OCI-LY1 (cell line): ENCODE data around the gene EDEM2.
"Not testable (repeated sequence)": the region's sequence is repeated elsewhere in the genome, so short reads cannot be mapped to it uniquely, and the experiment has no call there.

Experiments
- H2AFZ ChIP-seq: fragments of 200-600 bp; sonication (generic), shearing (Covaris generic); 2 replicates; pipeline ENCODE4 v1.6.0; 2014; ENCODE audit warnings: antibody characterized with exemption, mild to moderate bottlenecking, low read length
- H3F3A ChIP-seq: fragments of 200-600 bp; sonication (generic), shearing (Covaris generic); 2 replicates; pipeline ENCODE4 v1.6.0; 2014; ENCODE audit warnings: mild to moderate bottlenecking, antibody characterized with exemption, low read length, moderate library complexity; ENCODE audit not compliant: insufficient read depth
- H3K27ac ChIP-seq: fragments of 200-600 bp; sonication (generic); 2 replicates; pipeline ENCODE4 v1.5.1; 2014; ENCODE audit warnings: low read length, mixed run types, mild to moderate bottlenecking, low read depth; ENCODE audit not compliant: poor library complexity, severe bottlenecking
- H3K27me3 ChIP-seq: fragments of 200-600 bp; sonication (generic); 2 replicates; pipeline ENCODE4 v1.6.0; 2014; ENCODE audit warnings: antibody characterized with exemption, mild to moderate bottlenecking, low read length, moderate library complexity; ENCODE audit not compliant: insufficient read depth
- H3K36me3 ChIP-seq: fragments of 200-600 bp; sonication (generic); 2 replicates; pipeline ENCODE4 v1.6.1; 2014; ENCODE audit warnings: mild to moderate bottlenecking, antibody characterized with exemption, low read length, moderate library complexity, mixed read lengths; ENCODE audit not compliant: insufficient read depth
- H3K4me1 ChIP-seq: fragments of 200-600 bp; sonication (generic); 2 replicates; pipeline ENCODE4 v1.5.1; 2014; ENCODE audit warnings: mild to moderate bottlenecking, low read length, moderate library complexity; ENCODE audit not compliant: insufficient read depth, severe bottlenecking
- H3K4me2 ChIP-seq: fragments of 200-600 bp; sonication (generic), shearing (Covaris generic); 2 replicates; pipeline ENCODE4 v1.6.1; 2014; ENCODE audit warnings: low read length
- H3K4me3 ChIP-seq: fragments of 200-600 bp; sonication (generic); 2 replicates; pipeline ENCODE4 v1.5.1; 2014; ENCODE audit warnings: low read length, low read depth, mild to moderate bottlenecking, mixed read lengths; ENCODE audit not compliant: poor library complexity, severe bottlenecking
- H3K79me2 ChIP-seq: fragments of 200-600 bp; shearing (Covaris generic); 2 replicates; pipeline ENCODE4 v1.6.1; 2016; ENCODE audit warnings: mixed run types, low read length, mixed read lengths; ENCODE audit not compliant: insufficient read depth
- H3K9ac ChIP-seq: fragments of 200-600 bp; sonication (generic), shearing (Covaris generic); 2 replicates; pipeline ENCODE4 v1.6.1; 2014; ENCODE audit warnings: mild to moderate bottlenecking, low read length, mixed read lengths
- H3K9me2 ChIP-seq: fragments of 200-600 bp; sonication (generic), shearing (Covaris generic); 2 replicates; pipeline ENCODE4 v1.6.1; 2014; ENCODE audit warnings: low read depth, mild to moderate bottlenecking, low read length, mixed read lengths
- H3K9me3 ChIP-seq: fragments of 200-600 bp; shearing (Covaris generic); 2 replicates; pipeline ENCODE4 v1.6.1; 2014; ENCODE audit warnings: low read length, mixed read lengths
- H4K20me1 ChIP-seq: fragments of 200-600 bp; sonication (generic), shearing (Covaris generic); 2 replicates; pipeline ENCODE4 v1.6.0; 2016; ENCODE audit warnings: mild to moderate bottlenecking, low read length; ENCODE audit not compliant: insufficient read depth
- EZH2 ChIP-seq: fragments of 200-600 bp; sonication (generic), shearing (Covaris generic); IDR thresholded peaks from 2 replicates; pipeline ENCODE4 v1.8.0; 2017; ENCODE audit warnings: borderline replicate concordance, mixed run types, mild to moderate bottlenecking, antibody characterized with exemption, low read length, moderate library complexity, mixed read lengths
- TF ChIP-seq, protein P1 (sequence below): fragments of 200-600 bp; sonication (generic), shearing (Covaris generic); IDR thresholded peaks from 2 replicates; pipeline ENCODE4 v1.5.1; 2017; ENCODE audit warnings: mild to moderate bottlenecking, antibody characterized with exemption, low read length, moderate library complexity, mixed read lengths

Gene EDEM2

DNA sequence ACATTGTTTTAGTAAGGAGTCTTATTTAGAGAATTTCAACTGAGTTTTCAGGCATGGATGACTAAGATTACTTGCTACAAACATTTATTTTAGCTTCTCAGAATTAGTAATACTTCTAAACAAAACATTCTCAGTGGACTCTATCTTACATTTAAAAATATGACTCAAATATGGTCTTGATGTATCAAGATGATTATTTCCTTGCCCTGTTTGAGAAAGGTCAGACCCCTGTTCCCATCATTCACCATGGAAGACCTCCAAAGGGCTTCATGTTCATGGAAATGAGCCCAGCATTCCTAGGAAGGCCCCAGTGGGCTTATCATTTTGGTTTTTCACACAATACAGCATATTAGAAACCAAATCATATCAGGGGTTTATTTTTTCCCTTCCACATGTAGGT lies 29.9 kb downstream of the EDEM2 start:
- TF ChIP-seq, protein P1, sequence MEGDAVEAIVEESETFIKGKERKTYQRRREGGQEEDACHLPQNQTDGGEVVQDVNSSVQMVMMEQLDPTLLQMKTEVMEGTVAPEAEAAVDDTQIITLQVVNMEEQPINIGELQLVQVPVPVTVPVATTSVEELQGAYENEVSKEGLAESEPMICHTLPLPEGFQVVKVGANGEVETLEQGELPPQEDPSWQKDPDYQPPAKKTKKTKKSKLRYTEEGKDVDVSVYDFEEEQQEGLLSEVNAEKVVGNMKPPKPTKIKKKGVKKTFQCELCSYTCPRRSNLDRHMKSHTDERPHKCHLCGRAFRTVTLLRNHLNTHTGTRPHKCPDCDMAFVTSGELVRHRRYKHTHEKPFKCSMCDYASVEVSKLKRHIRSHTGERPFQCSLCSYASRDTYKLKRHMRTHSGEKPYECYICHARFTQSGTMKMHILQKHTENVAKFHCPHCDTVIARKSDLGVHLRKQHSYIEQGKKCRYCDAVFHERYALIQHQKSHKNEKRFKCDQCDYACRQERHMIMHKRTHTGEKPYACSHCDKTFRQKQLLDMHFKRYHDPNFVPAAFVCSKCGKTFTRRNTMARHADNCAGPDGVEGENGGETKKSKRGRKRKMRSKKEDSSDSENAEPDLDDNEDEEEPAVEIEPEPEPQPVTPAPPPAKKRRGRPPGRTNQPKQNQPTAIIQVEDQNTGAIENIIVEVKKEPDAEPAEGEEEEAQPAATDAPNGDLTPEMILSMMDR = no peak
- no peak for TF ChIP-seq EZH2
- Histone ChIP-seq H3K9me2 (no peaks in the 10 kb centered on the region), H3K4me2 (no peak overlapping the region), H3K4me1 (no peaks in the 10 kb centered on the region), H3F3A (no peaks in the 10 kb centered on the region), H4K20me1 (no peaks in the 10 kb centered on the region), H3K36me3 (peaks cover 23% of the 10 kb centered on the region), H3K27ac (no peak overlapping the region), H3K79me2 (no peaks in the 10 kb centered on the region), H3K9me3 (no peaks in the 10 kb centered on the region), H3K27me3 (no peaks in the 10 kb centered on the region), H3K9ac (no peak overlapping the region), H3K4me3 (no peak overlapping the region), H2AFZ (no peak overlapping the region)

DNA sequence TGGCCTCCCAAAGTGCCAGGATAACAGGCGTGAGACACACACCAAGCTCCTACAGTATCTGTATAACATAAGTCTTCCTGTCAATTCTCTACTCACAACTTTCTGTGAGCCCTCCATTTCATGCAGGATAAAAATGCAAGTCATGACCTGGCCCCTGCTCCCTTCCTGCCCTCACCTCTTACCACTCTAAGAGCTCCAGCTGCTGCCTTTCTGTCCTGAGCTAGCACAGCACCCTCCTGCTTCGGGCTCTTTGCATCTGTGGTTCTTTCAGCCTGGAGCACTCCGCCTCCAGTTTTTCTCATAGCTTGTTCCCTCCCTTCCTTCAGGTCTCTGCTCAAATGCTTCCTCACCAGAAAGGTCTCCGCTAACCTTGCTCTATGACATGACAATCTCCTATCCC lies 30.9 kb downstream of the EDEM2 start:
- no peaks in the 10 kb centered on the region for H3K9me2 ChIP-seq
- no peaks in the 10 kb centered on the region for H3F3A ChIP-seq
- H3K9me3 ChIP-seq = no peaks in the 10 kb centered on the region
- H3K79me2 ChIP-seq = no peaks in the 10 kb centered on the region
- H3K4me1 ChIP-seq = no peaks in the 10 kb centered on the region
- H3K36me3 ChIP-seq = peaks cover 14% of the 10 kb centered on the region
- H3K4me2 ChIP-seq = no peak overlapping the region
- TF ChIP-seq EZH2 = no peak
- TF ChIP-seq, protein P1 = no peak
- no peaks in the 10 kb centered on the region for H3K27me3 ChIP-seq
- no peaks in the 10 kb centered on the region for H4K20me1 ChIP-seq
- H3K27ac ChIP-seq = no peak overlapping the region
- no peak overlapping the region for H2AFZ ChIP-seq
- H3K9ac ChIP-seq = no peak overlapping the region
- no peak overlapping the region for H3K4me3 ChIP-seq

DNA sequence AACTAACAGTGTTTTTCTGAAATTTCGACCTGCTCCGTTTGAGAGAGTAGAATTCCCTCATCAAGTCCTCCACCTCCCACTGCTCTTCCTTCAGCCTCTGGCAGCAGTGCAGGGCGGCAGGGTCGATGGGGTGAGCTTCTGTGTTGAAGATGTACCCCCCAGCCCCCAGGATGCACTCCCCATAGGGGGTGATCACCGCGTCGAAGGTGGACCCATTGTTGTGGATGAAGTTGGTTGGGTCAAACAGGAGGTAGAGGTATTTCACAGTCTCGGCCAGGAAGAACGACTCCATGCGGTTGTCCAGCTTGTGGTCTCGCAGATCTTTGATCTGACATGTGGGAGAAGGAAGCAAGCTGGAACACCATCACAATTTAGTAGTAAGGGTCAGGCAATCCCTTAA lies 31.5 kb downstream of the EDEM2 start:
- no peak overlapping the region for H3K4me3 ChIP-seq
- no peaks in the 10 kb centered on the region for H3K27me3 ChIP-seq
- H3K4me2 ChIP-seq = no peak overlapping the region
- H2AFZ ChIP-seq = no peak overlapping the region
- H4K20me1 ChIP-seq = no peaks in the 10 kb centered on the region
- no peaks in the 10 kb centered on the region for H3K79me2 ChIP-seq
- no peak overlapping the region for H3K9ac ChIP-seq
- H3K36me3 ChIP-seq = peaks cover 12% of the 10 kb centered on the region; the same call in 1 of the 2 replicates
- H3K9me2 ChIP-seq = no peaks in the 10 kb centered on the region
- no peaks in the 10 kb centered on the region for H3K9me3 ChIP-seq
- no peak overlapping the region for H3K27ac ChIP-seq
- TF ChIP-seq EZH2 = no peak
- TF ChIP-seq, protein P1 = no peak
- no peaks in the 10 kb centered on the region for H3K4me1 ChIP-seq
- H3F3A ChIP-seq = no peaks in the 10 kb centered on the region

DNA sequence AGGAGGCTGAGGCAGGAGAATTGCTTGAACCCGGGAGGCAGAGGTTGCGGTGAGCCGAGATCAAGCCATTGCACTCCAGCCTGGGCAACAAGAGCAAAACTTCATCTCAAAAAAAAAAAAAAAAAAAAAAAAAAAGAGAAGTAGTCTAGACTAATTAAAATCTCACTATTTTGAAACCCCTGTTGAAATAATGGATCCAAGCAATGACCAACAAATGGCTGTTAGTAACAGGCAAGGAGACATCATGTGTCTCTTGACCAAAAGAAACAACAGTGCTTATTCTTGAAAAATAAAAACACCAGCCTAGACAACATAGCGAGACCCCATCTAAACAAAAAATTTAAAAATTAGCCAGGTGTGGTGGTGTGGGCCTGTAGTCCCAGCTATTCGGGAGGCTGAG lies 34.9 kb downstream of the EDEM2 start:
- not testable (repeated sequence) for H3K4me2 ChIP-seq, H4K20me1 ChIP-seq, H3K9me3 ChIP-seq, H3K9me2 ChIP-seq, H3K36me3 ChIP-seq, H2AFZ ChIP-seq, H3K4me3 ChIP-seq, H3K27ac ChIP-seq, H3K4me1 ChIP-seq, H3K27me3 ChIP-seq, H3K9ac ChIP-seq, H3F3A ChIP-seq, H3K79me2 ChIP-seq
